GM12801 (cell line): Measurements from ENCODE around the gene CEACAM1.

ENCODE experiments used
- TF ChIP-seq, protein P1 (sequence below): IDR thresholded peaks from one replicate; pipeline ENCODE4 v1.5.1; 2011; ENCODE audit warnings: control low read depth; ENCODE audit not compliant: insufficient read length; ENCODE audit errors: extremely low read depth

Gene CEACAM1

DNA sequence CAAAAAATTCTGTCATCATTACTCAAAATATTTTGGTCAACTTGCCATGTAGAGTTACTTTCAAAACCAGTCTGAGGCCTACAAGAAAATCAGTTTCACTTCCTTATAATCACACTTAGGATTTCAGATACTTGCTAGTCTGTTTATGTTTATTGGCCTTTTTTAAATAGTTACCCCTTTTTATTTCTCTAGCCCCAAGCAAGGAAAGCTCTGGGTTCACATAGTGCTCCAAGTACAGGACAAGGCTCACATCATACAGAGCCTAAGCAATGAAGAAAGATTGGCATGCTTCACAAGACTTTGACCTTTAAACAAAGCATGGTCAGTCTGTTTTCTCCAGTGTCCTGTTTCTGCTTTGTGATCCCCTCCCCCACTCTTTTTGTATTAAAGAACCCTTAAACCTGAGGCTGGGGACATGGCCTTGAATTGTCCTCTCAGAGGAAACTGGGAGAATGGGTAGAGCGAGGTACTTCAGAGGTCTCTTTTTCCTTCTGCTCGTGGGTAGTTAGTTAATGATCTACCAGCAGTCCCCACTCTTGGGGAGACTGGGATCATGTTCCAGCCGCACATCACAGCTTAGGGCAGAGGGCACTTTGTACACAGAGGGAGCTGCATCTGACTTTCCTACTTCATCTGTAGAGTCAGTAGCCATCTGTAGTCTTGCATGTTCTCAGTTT lies 30.7 kb downstream of the CEACAM1 start:
- TF ChIP-seq, protein P1, sequence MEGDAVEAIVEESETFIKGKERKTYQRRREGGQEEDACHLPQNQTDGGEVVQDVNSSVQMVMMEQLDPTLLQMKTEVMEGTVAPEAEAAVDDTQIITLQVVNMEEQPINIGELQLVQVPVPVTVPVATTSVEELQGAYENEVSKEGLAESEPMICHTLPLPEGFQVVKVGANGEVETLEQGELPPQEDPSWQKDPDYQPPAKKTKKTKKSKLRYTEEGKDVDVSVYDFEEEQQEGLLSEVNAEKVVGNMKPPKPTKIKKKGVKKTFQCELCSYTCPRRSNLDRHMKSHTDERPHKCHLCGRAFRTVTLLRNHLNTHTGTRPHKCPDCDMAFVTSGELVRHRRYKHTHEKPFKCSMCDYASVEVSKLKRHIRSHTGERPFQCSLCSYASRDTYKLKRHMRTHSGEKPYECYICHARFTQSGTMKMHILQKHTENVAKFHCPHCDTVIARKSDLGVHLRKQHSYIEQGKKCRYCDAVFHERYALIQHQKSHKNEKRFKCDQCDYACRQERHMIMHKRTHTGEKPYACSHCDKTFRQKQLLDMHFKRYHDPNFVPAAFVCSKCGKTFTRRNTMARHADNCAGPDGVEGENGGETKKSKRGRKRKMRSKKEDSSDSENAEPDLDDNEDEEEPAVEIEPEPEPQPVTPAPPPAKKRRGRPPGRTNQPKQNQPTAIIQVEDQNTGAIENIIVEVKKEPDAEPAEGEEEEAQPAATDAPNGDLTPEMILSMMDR, result no peak

DNA sequence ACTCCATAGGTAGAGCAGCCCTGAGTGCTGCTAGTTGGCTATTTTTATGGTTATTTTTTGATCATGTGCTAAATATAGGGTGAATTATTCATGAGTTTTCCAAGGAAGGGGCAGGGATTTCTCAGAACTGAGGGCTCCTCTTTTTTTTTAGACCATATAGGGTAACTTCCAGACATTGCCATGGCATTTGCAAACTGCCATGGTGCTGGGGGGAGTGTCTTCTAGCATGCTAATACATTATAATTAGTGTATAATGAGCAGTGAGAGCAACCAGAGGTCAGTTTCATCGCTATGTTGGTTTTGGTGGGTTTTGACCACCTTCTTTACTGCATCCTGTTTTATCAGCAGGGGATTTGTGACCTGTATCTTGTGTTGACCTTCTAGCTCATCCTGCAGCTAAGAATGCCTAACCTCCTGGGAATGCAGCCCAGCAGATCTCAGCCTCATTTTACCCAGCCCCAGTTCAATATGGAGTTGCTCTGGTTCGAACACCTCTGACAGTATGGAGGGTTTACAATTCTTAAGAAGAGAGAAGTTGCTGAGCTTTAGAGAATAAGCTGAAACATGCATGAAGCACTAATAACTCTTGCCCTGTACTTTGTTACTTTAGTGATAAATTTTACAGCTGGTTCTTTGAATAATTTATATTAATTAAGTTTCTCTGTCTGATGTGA lies 31.7 kb downstream of the CEACAM1 start:
- TF ChIP-seq, protein P1, result no peak

DNA sequence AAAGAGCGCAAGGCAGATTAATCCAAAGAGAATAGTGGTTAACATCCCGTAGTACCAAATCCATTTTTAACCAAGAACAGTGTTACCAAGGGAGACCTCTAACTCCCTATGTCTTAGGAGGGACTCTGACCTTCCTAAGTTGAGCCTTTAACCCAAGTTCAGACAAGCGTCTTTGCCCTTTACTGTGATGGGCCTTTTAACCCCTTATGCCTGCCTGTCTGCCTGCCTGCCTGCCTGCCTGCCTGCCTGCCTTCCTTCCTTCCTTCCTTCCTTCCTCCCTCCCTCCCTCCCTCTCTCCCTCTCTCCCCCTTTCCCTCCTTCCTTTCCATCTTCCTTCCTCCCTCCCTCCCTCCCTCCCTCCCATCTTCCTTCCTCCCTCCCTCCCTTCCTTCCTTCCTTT lies 32.6 kb downstream of the CEACAM1 start:
- TF ChIP-seq, protein P1, result no peak

DNA sequence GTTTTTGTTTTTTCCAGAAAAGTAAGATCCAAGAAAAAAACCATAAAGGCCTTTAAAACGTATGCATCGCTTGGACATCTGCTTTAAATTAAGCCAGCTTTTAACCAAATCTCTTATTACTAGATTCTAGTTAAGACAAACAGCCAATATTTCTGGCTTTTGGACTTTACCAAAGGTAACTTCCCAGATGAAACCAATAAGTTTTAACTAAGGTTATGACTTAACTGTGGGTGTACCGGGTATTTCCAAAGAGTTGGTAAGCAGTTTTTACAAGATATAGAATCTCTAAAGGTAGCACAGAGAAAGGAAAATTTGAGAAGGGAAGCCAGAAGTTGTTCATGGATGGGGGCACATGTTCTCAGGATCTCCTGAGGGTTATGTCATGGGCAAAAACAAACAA lies 34.0 kb downstream of the CEACAM1 start:
- TF ChIP-seq, protein P1, result no peak

DNA sequence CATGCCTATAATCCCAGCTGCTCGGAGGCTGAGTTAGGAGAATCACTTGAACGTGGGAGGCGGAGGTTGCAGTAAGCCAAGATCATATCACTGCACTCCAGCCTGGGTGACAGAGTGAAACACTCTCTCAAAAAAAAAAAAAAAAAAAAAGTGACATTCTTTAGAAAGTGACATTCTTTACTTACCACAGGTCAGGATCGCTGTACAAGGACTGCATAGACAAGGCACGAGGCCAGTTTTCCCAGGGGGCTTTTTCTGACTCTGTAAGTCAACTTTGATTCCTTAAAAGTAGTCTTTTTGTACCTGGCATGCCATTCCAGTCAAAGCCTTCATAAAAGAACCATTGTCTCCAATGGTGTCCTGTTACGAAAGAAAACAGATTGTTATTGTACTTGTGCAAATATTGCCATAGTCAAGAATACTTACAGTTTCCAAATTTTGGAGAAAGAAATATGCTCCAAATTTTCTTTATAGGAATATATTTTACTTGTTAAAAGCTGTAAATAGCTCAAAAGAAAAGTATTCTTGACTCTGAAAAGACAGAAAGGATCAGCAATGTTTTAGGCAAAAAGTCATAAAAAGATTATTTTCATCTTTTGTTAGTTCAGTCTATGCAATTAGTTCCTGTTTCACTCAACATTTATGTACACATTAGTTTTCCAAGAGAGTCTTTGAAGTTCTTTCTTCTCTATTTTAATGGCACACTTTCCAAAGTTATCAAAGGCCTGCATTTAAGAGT lies 39.3 kb downstream of the CEACAM1 start:
- TF ChIP-seq, protein P1, result no peak

DNA sequence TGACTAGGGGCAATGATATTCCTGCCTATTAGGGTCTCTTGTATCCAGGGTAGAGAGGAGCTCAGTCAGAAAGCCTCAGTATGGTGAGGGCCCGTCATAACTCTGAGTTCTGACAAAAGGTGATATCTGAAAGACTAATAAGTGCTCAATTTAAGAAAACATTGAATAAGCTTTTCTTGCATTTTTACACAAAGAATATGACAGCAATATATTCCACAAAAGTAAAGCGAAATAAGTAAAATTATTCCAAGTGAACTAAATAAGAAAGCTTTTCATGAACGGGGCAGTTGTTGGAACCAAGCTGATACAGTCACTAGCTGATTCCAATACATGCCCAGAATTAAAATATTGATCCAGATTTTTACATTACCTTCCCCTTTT lies 40.5 kb downstream of the CEACAM1 start:
- TF ChIP-seq, protein P1, result no peak

DNA sequence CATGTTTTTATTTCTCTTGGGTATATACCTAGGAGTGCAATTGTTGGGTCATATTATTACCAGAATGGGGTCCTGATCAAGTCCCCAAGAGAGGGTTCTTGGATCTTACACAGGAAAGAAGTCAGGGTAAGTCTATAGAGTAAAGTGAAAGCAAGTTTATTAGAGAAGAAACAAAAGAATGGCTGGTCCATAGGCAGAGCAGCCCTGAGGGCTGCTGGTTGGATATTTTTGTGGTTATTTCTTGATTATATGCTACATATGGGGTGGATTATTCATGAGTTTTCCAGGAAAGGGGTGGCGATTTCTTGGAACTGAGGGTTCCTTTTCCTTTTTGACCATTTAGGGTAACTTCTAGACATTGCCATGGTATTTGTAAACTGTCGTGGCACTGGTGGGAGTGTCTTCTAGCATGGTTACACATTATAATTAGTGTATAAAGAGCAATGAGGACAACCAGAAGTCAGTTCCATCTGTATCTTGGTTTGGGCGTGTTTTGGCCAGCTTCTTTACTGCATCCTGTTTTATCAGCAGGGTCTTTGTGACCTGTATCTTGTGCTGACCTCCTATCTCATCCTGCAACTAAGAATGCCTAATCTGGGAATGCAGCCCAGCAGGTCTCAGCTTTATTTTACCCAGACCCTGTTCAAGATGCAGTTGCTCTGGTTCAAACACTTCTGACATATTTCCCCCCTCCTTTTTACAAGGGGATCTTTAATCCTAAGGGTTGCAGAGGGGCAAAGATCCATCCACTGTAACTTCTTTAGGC lies 41.1 kb downstream of the CEACAM1 start:
- TF ChIP-seq, protein P1, result no peak
